Endothelial cell of umbilical vein (primary cell): ENCODE measurements around the gene TCP11X2.

Experiments used
- EZH2 ChIP-seq: IDR thresholded peaks from 2 replicates; pipeline ENCODE4 v1.6.1; 2012; ENCODE audit warnings: borderline replicate concordance, low read depth, mild to moderate bottlenecking, moderate library complexity, low read length, inconsistent platforms; ENCODE audit not compliant: severe bottlenecking
- MYC ChIP-seq: IDR thresholded peaks from one replicate; pipeline ENCODE4 v1.6.1; 2011; ENCODE audit warnings: mild to moderate bottlenecking, low read depth, low read length
- POLR2A ChIP-seq: IDR thresholded peaks from 2 replicates; pipeline ENCODE4 v1.6.1; 2012; ENCODE audit warnings: low read depth, mild to moderate bottlenecking, control low read depth, low read length
- POLR2AphosphoS5 ChIP-seq: IDR thresholded peaks from 2 replicates; pipeline ENCODE4 v1.6.1; 2012; ENCODE audit warnings: low read depth, mild to moderate bottlenecking, control low read depth, low read length, moderate library complexity; ENCODE audit not compliant: insufficient read depth
- TF ChIP-seq, protein P1 (sequence below), 2 donors: IDR thresholded peaks; 1 replicate in 1 of 2; 2 replicates in 1 of 2; pipeline ENCODE4 v1.5.1; 2011; ENCODE audit warnings: low read length in 2 of 2, mild to moderate bottlenecking in 2 of 2, moderate library complexity in 2 of 2, control low read depth in 1 of 2, inconsistent platforms in 1 of 2, low read depth in 1 of 2; ENCODE audit not compliant: insufficient read depth in 1 of 2; ENCODE audit errors: extremely low read depth in 1 of 2
- TF ChIP-seq, protein P2 (sequence below): IDR thresholded peaks from 2 replicates; pipeline ENCODE4 v1.6.1; 2011; ENCODE audit not compliant: insufficient read depth, insufficient read length

DNA sequence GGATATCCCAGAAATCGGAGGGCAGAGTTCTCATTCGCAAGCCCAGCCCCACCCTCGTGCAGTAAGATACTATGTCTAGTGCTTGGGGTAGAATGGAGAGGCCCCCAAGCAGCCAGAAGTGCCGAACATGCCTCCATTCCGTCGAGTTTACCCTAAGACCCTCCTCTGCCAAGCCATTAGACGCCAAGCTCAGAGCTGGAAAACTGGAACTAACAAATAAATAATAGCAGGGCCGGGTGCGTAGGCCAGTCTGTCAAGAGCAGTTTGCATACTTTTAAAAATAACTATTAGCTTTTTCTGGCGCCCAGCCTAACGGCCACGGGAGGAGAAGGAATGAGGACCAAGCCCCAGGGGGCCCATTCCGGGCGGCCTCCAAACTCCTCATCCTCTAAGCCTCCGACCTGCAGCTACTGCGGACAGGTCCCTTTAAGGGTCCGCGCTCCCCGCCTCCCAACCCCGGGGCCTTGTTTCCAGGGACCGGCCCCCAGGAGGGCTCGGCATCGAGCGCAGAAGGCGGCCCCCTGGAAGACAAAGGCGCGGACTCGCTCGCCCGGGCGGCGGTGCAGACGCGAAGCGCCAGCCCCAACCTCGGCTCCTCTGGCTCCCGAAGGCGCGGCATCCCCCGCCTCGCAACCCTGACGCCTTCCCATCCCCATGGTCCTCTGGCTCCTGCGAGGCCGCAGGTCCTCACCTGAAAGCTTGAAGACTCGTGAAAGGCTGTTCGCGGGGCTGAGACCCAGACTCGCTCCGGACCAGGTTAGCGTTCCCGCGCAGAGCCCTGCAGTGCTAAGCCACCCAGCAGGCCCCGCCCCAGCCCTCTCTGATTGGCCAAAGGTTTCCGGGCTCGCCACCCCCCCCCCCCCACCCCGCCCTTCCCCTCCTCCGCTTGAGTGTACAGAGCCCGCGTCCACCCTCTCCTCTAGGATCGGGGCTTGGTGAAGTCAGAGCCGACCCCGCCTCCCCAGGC lies 44.6 kb upstream of the TCP11X2 start, which contains the start of gene TMSB15A:
- TF ChIP-seq, protein P1, sequence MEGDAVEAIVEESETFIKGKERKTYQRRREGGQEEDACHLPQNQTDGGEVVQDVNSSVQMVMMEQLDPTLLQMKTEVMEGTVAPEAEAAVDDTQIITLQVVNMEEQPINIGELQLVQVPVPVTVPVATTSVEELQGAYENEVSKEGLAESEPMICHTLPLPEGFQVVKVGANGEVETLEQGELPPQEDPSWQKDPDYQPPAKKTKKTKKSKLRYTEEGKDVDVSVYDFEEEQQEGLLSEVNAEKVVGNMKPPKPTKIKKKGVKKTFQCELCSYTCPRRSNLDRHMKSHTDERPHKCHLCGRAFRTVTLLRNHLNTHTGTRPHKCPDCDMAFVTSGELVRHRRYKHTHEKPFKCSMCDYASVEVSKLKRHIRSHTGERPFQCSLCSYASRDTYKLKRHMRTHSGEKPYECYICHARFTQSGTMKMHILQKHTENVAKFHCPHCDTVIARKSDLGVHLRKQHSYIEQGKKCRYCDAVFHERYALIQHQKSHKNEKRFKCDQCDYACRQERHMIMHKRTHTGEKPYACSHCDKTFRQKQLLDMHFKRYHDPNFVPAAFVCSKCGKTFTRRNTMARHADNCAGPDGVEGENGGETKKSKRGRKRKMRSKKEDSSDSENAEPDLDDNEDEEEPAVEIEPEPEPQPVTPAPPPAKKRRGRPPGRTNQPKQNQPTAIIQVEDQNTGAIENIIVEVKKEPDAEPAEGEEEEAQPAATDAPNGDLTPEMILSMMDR (IDR thresholded peaks at IDR 0.05; ENCODE audit: extremely low read depth in 1 of 2, insufficient read depth in 1 of 2, low read depth in 1 of 2, low read length in 2 of 2): no peak
- TF ChIP-seq POLR2A (no peak), MYC (no peak), EZH2 (no peak), POLR2AphosphoS5 (no peak)
- TF ChIP-seq, protein P2, sequence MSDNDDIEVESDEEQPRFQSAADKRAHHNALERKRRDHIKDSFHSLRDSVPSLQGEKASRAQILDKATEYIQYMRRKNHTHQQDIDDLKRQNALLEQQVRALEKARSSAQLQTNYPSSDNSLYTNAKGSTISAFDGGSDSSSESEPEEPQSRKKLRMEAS: no peak
